LHCN-M2 (cell line): ENCODE data around the gene GATAD2A. TPM values are rescaled to one million over a fixed set of nuclear protein-coding genes. Genes with fewer than 3 reads are reported as not detected.

Source experiments
- DNase-seq: peaks from one replicate; pipeline ENCODE4 v3.0.0-alpha.2; 2012; ENCODE audit warnings: low read depth
- total RNA-seq: library from RNA; depleted of rRNA; stranded (reverse); fragments of >200 nt; gene quantifications from 2 replicates; pipeline ENCODE4 v1.2.3, GENCODE V29; 2014

The GATAD2A gene
- total RNA-seq, 1 experiment from 2014 or later = 64.1 TPM

DNA sequence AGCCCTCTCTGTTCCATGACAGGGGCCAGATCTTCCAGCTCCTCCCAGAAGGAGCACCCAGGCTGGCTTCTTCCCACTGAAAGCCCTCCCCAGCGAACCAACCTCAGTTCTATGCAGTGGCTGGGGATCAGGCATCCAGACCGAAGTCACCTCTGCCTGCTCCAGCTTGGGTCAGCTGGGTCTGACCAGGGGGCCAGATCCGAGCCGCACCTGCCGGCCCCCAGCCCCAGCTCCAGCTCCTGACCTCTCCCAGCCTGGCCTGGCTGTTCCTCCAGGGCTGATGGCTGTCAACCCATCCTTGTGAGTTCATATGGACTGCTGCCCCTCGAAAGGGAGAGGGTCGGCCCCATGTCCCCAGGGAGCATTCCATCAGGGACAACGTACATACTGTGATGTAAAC is 101.9 kb downstream of the GATAD2A start:
- no peak for DNase-seq

DNA sequence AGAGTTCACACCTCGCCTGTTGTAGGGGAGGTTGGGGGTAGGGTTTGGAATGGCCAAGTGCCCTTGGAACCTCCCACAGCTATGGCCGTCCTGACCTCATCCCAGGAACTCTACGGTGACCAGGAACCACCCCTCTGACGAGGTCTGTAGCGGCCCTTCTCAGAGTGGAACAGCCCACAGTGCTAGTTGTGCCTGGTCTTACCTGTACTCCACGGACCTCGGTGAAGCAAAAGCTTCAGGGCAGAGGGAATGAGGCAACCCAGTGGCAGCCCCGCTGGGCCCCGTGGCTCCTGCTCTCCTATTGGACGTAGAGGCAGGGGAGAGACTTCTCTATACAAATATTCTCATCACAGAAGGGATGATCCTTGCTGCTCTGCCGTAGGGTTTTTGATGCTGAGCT is 102.7 kb downstream of the GATAD2A start:
- no peak for DNase-seq

DNA sequence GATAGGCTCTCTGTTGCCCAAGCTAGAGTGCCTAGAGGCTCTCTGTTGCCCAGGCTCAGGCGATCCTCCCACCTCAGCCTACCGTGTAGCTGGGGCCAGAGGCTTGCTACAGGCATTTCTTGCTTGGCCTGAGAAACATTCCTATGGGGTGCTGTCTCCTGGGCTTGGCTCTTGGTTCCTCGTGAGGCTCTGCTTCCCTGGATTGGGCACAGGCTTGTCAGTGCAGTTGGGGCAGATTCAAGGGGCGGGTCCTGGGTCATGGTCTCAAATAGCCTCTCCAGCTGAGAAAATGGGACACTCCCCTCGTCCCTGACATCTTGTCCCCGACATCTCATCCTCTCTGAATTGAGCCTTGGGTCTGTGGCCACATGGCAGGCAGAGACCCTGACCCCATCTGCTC is 105.0 kb downstream of the GATAD2A start:
- DNase-seq = no peak

DNA sequence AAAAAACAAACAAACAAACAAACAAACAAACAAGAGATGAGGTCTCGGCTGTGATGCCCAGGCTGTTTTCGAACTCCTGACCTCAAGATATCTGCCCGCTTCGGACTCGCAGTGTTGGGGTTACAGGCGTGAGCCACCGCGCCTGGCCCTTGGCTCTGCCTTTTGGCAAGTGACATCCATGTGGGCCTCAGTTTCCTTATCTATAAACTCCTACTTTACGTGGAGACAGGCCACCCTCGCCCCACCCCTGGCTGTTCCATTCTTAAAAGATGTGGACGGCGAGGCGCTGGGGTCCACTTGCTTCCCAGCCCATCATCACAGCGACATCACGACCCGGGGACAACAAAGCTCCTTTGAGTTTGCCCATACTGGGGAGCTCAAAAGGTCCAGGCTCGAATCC is 108.2 kb downstream of the GATAD2A start:
- DNase-seq = no peak

DNA sequence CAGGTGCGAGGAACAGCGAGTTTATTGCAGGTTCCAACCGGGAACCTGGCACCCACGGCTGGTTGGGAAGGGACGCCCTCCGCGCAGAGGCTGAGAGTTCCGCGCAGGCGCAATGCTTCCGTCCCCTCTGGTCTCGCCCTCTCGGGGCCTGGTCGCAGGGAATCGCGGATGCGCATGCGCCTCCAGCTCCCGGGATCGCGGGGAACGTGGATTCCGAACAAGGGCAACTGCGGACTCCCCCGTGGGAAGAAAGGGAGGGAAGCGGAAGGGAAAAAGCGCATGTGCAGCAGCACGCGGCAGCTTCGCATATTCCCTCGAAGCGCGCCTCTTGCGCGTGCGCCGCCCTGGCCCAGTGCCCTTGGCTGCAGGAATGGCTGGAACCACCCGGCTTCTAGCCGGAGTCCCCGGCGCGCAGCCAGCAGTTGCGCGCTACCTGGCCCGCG is 108.8 kb downstream of the GATAD2A start:
- no peak for DNase-seq

DNA sequence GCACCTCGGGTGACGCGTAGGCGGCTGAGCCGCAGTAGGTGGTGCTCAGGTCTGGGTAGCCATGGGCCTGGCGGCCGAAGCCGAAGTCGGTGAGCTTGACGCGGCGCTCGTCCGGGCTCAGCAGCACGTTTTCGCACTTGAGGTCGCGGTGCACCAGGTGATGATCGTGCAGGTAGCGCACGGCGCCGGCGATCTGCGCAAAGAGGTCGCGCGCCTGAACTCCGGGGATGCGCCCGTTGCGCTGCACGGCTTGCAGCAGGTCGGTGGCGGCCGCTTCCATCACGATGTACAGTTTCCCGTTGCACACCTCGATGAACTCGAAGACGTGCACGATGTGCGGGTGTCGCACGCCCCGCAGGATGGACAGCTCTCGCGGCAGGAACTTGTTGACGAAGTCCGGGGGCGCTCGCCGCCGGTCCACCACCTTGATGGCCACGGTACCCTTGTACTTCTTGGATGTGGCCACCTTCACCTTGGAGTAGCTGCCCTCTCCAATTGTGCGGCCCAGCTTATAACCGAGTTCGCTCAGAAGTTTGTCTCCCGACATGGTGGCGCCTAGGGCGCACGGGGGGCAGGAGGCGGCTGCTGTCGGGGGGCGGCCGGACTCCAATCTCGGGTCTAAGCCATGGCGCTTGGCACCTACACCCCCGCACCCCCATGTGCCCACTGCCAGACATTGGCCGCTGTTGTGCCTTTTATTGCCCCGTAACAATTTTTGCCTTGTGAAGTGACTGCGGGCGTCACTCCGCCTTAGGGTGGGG is 109.6 kb downstream of the GATAD2A start, which contains the start of gene TSSK6:
Gene TSSK6, minus strand, starts transcription at position 668 of the 761 bp plus-strand sequence. Its CDS starts 121 bp downstream, at position 547.
- no peak for DNase-seq

DNA sequence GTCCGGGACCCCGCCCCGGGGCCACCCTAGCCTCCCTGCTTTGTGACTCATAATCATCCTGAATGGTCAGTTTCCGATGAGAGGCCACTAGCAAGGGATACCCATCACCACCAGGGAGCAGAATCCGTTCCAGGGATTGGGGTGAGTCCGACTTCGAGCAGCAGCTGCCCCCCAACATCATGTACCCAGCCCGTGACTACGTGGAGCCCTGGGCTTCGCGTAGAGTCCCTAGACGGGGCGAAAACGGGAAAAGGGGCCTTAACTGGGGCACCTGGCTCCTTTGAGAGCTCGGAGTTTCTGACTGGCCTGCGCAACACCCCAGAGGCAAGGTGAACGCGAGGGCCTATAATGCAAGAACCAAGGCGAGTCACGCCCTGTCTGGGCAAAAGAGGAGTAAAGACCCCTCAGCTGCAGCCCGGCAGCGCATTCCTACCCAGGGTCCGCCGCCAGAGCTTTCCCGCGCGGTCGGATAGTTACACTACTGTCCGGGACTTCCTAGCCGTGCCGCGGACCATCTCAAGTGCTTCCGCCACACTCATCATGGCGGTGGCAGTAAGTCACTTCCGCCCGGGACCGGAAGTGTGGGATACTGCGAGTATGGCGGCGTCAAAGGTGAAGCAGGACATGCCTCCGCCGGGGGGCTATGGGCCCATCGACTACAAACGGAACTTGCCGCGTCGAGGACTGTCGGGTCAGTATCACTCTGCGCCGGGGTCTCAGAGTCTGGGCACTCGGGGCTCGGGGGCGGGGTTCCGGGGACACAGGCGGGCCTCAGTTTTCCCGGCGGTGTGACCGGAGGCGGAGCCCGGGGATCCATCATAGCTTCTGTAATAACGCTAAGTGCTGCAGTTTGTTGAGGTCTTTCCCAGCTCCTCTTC is 110.4 kb downstream of the GATAD2A start, which contains the start of gene NDUFA13:
Gene NDUFA13, plus strand, starts transcription at position 584 of the 878 bp plus-strand sequence. Its CDS starts 14 bp downstream, at position 598.
- DNase-seq = peak; percentile 92

DNA sequence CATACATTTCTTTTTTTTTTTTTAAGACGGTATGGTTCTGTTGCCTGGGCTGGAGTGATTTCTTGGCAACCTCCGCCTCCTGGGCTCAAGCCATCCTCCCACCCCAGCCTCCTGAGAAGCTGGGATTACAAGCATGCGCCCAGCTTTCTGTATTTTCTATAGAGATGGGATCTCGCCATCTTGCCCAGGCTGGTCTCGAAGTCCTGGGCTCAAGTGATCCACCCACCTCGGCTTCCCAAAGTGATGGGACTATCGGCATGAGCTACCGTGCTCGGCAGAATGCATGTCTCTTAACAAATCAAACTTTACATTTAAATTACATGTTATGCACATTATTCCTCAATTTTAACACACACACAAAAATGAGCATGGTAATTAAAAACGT is 111.8 kb downstream of the GATAD2A start:
- DNase-seq = no peak

DNA sequence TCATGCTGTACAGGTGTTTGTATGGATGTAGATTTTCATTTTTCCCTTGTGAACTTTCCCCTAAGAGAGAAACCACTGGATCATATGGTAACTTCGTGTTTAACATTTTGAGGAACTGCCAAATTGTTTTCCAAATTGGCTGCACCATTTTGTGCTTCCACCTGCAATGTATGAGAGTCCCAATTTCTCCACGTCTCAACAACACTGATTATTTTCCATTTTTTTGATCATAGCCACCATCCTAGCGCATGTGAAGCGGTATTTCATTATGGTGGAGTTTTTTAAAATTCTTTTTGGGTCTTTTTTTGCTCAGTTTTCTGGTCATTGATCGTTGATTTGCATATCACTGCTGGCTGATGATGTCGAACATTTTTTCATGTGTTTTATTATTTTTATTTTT is 115.5 kb downstream of the GATAD2A start:
- DNase-seq = no peak

DNA sequence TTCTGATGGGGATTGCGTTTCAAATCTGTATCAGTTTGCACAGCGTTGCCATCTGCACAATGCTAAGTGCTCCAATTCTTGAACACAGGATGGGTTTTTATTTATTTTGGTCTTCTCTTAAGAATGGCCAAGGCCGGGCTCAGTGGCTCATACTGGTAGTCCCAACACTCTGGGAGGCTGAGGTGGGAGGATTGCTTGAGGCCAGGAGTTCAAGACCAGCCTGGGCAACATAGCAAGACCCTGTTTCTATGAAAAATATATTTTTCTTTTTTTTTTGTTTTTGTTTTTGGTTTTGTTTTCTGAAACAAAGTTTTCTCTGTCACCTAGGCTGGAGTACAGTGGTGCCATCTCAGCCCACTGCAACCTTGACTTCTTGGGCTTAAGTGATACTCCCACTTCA is 117.7 kb downstream of the GATAD2A start:
- no peak for DNase-seq

DNA sequence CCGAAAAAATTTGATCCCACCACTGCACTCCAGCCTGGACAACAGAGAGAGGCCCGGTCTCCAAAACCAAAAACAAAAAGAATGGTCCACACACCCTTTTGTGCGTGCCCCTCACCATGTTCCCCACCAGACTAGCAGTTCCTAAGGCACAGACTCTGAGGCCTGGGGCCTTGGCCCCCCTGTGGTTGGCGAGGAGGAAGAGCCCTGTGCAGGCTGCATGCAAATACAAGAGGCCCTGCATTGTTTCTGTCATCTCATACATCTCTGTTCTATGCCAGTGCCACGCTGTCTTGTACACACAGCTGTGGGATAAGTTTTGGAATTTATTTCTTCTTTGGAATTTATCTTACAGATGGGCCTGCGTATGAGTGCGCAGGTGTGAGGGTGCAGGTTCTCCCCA is 118.6 kb downstream of the GATAD2A start:
- no peak for DNase-seq

DNA sequence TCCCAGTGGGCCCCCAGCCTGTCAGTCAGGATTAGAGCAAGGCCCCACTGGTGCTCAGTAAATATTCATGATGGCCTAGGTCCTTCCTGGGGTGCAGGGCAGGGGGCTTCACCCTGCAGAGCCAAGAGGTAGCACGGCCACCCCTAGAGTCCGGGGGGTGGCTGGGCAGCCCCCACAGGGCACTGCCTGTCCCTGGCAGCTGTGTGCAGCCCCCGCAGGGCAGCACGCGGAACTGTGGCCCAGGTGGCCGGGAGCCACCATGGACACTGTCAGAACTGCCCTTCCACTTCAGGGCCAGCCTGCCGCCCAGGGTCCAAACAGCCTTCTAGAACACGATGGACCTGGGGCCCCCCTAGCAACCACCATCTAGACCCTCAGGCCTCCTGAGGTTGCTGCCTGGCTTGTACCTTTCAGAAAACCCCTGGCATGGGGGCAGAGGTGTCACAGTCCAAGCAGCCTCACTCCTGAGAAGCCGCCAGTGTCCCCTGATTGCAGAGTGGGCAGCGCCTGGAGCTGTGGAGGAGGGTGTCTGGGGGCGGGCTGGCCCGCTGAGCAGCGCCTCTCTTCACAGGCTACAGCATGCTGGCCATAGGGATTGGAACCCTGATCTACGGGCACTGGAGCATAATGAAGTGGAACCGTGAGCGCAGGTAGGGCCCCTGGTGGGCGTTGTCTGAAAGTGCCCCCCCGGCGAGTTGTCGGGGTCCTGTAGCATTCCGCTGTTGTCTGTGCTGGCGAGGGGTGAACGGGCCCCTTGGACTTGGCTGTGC is 120.3 kb downstream of the GATAD2A start:
- no peak for DNase-seq

DNA sequence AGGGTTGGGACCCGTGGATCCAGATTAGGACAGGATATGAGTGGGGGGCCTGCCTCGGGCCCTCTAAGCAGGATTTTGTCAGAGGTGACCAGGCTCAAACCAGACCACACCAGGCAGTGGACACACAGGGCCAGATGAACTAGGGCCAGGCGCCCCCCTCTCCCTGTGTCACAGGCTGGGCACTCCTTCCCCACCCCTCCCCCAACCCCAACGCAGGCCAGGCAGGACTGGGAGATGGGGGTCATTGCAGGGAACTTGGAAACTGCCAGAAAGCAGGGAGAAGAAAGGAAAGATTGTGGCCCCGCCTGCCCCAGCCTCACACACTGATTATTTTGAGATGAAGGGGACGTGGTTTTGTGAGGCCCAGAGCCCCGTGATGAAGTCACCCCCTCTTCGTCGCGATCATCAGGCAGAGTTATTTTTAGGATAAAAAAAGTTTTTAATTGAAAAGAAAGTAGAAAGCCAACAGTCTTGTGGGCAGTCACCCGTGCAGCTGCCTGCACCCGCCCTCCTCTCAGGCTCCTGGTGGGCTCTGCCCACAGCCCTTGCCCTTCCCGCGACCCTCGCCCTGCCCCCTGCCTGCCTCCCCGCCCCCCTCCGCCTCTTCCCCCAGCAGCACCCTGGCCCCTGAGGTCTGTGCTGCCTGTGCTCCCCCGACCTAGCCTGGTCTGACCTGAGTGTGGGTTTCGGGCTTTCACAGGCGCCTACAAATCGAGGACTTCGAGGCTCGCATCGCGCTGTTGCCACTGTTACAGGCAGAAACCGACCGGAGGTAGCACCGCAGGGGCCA is 121.3 kb downstream of the GATAD2A start:
- DNase-seq = no peak

DNA sequence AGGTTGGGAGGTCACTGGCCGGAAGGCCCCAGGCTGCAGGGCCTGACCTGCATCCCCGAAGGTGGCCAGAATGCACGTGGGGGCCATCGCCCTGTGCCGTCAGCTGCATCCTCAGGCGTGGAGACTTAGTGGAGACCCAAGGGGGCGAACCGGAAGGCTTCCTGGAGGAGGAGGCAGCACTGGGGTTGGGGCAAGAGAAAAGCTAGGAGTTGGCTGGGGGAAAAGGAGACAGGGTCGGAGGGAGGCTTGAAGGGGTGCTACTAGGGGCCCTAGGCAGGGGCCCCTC is 121.8 kb downstream of the GATAD2A start:
- no peak for DNase-seq

DNA sequence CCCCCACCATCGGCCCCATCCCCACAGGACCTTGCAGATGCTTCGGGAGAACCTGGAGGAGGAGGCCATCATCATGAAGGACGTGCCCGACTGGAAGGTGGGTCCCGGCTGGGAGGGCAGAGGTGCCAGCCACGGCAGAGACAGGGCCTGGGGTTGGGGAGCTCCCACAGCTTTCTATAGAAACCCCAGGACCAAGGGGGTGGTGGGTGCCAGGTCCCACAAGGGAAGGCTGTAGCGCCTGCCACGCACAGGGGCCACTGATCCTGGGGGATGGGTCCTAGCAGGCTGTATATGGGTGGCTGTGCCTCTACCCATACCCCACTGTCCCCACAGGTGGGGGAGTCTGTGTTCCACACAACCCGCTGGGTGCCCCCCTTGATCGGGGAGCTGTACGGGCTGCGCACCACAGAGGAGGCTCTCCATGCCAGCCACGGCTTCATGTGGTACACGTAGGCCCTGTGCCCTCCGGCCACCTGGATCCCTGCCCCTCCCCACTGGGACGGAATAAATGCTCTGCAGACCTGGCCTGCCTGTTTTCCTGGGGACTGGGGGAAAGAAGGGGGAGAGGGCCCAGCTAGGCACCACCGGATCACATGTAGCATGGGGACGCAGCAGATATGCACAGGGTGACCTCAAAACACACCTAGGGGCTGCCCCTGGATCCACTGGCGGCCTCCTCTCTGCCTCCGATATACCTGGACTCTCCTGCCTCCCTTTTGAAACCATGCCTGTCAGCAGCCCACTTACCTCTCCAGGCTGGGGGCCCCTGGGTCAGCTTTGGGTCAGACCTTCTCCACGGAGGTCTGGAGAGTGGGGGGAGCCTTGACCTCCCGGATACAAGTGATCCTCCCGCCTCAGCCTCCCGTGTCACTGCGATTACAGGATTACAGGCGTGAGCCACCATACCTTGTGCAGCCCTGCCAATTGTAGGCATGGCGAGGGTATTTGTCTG is 122.5 kb downstream of the GATAD2A start:
- DNase-seq = no peak

DNA sequence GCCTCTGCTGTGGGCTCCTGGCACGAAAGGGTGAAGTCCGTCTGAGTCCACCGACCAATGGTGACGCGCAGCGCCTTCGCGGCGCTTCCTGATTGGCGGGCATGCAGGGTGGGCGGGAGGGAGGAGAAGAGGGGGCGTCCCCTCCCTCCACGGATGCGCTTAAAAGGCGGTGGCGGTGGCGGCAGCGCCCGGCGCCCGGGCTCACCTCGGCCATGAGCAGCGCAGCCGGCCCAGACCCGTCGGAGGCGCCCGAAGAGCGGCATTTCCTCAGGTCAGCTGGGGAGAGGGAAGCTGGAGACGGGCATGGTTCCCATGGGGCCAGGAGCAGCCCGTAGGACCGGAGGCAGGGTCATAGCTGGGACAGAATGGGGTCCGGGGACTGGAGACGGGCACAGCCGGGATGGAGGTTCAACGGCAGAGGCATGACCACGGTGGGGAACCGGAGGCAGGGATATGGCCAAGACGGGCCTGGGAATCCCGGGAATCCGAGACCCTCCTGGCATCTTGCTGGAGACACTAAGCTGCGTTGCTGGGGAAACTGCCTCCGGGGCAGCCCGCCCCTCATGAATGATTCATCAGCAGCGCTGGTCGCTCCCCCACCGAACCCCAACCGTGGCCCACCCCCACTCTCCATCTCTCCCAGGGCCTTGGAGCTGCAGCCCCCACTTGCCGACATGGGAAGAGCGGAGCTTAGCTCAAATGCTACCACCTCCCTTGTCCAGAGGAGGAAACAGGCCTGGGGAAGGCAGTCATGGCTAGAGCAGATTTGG is 123.4 kb downstream of the GATAD2A start, which contains the start of gene YJEFN3:
Gene YJEFN3, plus strand, starts transcription at position 191 of the 770 bp plus-strand sequence. Its CDS starts 22 bp downstream, at position 213.
- no peak for DNase-seq

DNA sequence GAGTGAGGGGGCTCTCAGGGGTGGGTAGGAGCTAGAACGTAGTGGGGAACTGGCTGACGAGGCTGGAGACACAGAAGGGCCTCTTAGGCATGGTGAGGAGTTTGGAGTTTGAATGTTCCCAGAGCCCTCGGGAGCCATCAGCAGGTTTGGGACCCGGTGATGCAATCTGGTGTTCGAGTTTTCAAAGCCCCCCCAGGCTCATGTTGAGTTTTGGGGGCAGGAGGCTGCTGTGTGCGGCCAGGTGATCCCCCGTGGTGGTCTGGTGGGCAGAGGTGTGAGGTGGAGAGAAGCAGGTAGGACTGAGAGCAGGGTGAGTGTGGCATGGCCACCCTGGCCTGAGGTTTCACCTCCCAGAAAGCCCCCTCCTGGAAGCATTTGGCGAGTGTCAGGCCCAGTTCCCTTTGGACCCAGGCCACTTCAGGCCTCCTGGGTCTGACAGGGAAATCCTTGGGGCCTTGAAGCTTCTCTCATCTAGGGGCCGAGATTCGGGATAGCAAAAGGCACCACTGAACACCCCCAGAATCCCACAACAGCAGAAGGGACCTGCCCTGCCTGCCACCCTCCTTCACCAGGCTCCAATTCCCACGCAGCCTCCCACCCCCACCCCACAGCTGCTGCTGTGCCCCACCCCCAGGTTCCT is 124.4 kb downstream of the GATAD2A start:
- no peak for DNase-seq

DNA sequence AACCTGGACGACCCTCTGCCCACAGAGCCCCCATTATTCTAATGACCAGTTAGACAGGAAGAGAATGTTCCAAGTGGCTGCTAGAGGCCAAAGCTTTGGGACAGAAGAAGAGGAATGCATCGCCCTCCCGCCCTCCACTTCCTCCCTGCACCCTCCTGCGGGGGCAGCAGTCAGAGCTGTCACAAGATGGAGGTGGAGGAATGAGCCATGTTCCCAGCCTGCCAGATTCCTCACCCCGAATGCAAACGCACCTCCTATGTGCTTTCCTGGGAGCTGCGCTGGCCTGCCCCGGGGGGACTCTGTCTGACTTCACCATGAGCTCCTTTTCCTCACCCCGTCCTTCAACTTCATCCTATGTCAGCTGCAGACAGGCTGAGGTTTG is 124.9 kb downstream of the GATAD2A start:
- no peak for DNase-seq

DNA sequence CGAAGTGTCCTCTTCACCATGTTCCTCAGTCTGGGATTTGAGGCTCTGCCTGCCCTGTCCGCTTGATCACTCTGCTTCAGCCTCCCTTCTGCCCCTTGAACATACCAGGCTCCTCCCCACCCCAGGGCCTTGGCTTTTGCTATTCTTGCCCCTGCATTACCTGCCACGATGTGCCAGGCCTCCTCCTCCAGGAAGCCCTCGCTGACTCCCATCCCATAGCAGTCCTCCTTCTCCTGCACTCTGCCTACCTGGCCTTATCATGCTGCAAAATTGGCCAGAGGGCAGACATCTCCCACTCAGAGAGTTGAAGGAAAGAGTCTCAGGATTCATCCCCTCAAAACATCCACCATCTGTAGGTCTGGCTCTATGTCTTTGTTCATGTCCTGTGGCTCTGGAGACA is 125.4 kb downstream of the GATAD2A start:
- no peak for DNase-seq
